ENCODE data around the gene HEATR5B. TPM values are rescaled to one million over a fixed set of nuclear protein-coding genes. Genes with fewer than 3 reads are reported as not detected.
"Not testable (repeated sequence)": the region's sequence is repeated elsewhere in the genome, so short reads cannot be mapped to it uniquely, and the experiment has no call there.

HEATR5B gene
- total RNA-seq, 1 donor, result 29.3 TPM

DNA sequence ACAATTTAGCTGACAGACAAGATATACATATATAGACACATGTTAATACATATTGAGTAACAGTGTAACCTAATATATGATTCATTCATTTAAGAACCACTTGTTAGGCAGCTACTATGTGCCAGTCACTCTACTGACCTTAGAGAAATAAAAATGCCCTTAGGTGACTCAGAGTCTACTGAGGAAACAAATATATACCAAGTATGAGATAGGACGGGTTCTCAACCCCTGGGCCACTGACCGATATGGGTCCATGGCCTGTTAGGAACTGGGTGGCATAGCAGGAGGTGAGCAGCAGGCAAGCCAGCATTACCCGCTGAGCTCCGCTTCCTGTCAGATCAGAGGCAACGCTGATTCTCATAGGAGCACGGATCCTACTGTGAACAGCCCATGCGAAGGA is 132.6 kb downstream of the HEATR5B start:
- Histone ChIP-seq H3K27me3 (ENCODE audit: insufficient read depth, low read length) (no peaks in the 10 kb centered on the region), H2AFZ (ENCODE audit: low read length) (no peak overlapping the region), H3K4me1 (ENCODE audit: insufficient read depth, low read length) (peaks cover 10% of the 10 kb centered on the region), H3K79me2 (ENCODE audit: insufficient read depth, low read length) (peaks cover 81% of the 10 kb centered on the region), H4K20me1 (ENCODE audit: insufficient read depth, low read length) (peaks cover 20% of the 10 kb centered on the region), H3K4me2 (ENCODE audit: insufficient read depth, low read length) (no peak overlapping the region), H3K9me3 (ENCODE audit: low read depth, low read length) (no peaks in the 10 kb centered on the region), H3K27ac (ENCODE audit: low read depth, low read length) (peak overlapping the region; percentile 24), H3K36me3 (ENCODE audit: insufficient read depth, low read length) (no peaks in the 10 kb centered on the region), H3K4me3 (ENCODE audit: insufficient read depth, low read length) (no peak overlapping the region)
- TF ChIP-seq, protein P1, sequence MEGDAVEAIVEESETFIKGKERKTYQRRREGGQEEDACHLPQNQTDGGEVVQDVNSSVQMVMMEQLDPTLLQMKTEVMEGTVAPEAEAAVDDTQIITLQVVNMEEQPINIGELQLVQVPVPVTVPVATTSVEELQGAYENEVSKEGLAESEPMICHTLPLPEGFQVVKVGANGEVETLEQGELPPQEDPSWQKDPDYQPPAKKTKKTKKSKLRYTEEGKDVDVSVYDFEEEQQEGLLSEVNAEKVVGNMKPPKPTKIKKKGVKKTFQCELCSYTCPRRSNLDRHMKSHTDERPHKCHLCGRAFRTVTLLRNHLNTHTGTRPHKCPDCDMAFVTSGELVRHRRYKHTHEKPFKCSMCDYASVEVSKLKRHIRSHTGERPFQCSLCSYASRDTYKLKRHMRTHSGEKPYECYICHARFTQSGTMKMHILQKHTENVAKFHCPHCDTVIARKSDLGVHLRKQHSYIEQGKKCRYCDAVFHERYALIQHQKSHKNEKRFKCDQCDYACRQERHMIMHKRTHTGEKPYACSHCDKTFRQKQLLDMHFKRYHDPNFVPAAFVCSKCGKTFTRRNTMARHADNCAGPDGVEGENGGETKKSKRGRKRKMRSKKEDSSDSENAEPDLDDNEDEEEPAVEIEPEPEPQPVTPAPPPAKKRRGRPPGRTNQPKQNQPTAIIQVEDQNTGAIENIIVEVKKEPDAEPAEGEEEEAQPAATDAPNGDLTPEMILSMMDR (IDR thresholded peaks at IDR 0.05; ENCODE audit: extremely low read depth, low read depth, low read length), result no peak
- peak; percentile 84 for DNase-seq (ENCODE audit: insufficient read length, low spot score, missing footprints)

DNA sequence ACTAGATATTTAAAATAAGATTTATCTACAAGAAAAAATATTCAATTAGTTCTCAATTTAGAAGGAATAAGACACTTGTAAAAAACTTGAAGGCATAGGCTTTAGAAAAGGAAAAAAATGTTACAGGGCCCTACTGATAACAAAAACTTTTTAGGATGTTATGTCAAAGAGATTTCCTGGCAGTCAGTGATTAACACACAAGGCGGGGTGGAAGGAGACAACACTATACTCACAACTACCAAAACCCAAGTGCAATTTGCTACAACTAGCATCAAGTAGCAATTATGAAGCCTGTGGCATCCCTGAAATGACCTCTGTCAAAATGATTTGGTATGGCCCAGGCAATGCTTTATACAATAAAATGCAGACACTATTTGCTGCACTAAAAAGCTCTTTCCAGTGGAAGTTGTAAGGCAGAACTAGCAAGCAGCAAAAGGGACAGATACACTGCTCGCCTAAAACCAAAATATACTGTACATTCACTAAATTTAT is 133.1 kb downstream of the HEATR5B start:
- H3K4me3 ChIP-seq (ENCODE audit: insufficient read depth, low read length), result no peak overlapping the region
- no peaks in the 10 kb centered on the region for H3K27me3 ChIP-seq (ENCODE audit: insufficient read depth, low read length)
- no peak overlapping the region for H2AFZ ChIP-seq (ENCODE audit: low read length)
- DNase-seq (ENCODE audit: insufficient read length, low spot score, missing footprints), result no peak
- no peak overlapping the region for H3K4me2 ChIP-seq (ENCODE audit: insufficient read depth, low read length)
- peaks cover 10% of the 10 kb centered on the region for H3K4me1 ChIP-seq (ENCODE audit: insufficient read depth, low read length)
- H3K79me2 ChIP-seq (ENCODE audit: insufficient read depth, low read length), result peaks cover 79% of the 10 kb centered on the region
- TF ChIP-seq, protein P1 (IDR thresholded peaks at IDR 0.05; ENCODE audit: extremely low read depth, low read depth, low read length), result no peak
- H3K36me3 ChIP-seq (ENCODE audit: insufficient read depth, low read length), result no peaks in the 10 kb centered on the region
- no peak overlapping the region for H3K27ac ChIP-seq (ENCODE audit: low read depth, low read length)
- H3K9me3 ChIP-seq (ENCODE audit: low read depth, low read length), result no peaks in the 10 kb centered on the region
- H4K20me1 ChIP-seq (ENCODE audit: insufficient read depth, low read length), result peaks cover 15% of the 10 kb centered on the region

DNA sequence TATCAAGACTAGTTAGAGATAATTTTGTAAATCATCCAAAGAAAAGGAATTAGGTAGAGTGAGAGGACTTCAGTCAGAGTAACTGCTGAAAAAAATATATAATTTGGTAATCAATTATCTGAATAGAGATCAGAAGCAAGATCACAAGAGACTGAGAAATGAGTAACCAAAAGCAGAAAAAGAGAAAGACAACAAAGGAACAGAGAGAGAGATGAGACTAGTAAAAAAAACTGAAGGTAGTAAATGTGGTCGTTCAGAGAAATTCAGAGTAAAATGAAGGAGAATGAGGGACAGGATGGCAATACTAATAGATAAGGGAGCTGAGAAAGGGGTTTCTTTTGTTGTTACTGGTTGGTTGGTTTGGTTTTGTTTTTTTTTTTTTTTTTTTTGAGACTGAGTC is 134.3 kb downstream of the HEATR5B start:
- no peak for DNase-seq (ENCODE audit: insufficient read length, low spot score, missing footprints)
- Histone ChIP-seq H3K4me1 (ENCODE audit: insufficient read depth, low read length) (peaks cover 10% of the 10 kb centered on the region), H3K27me3 (ENCODE audit: insufficient read depth, low read length) (no peaks in the 10 kb centered on the region), H3K36me3 (ENCODE audit: insufficient read depth, low read length) (no peaks in the 10 kb centered on the region), H3K79me2 (ENCODE audit: insufficient read depth, low read length) (peaks cover 73% of the 10 kb centered on the region), H4K20me1 (ENCODE audit: insufficient read depth, low read length) (peaks cover 13% of the 10 kb centered on the region), H3K9me3 (ENCODE audit: low read depth, low read length) (no peaks in the 10 kb centered on the region), H3K4me3 (ENCODE audit: insufficient read depth, low read length) (no peak overlapping the region), H3K27ac (ENCODE audit: low read depth, low read length) (no peak overlapping the region), H3K4me2 (ENCODE audit: insufficient read depth, low read length) (no peak overlapping the region), H2AFZ (ENCODE audit: low read length) (no peak overlapping the region)
- TF ChIP-seq, protein P1 (IDR thresholded peaks at IDR 0.05; ENCODE audit: extremely low read depth, low read depth, low read length), result no peak

DNA sequence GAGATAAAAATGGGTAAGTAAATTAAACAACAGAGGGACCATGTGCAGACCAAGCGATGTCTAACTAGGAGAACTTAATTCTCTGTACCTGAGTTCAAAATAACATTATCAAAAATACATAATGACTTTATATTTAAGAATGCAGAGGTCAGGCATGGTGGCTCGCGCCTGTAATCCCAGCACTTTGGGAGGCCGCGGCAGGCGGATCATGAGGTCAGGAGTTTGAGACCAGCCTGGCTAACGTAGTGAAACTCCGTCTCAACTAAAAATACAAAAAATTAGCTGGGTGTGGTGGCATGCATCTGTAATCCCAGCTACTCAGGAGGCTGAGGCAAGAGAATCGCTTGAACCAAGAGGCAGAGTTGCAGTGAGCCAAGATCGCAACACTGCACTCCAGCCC is 138.9 kb downstream of the HEATR5B start:
- not testable (repeated sequence) for H3K36me3 ChIP-seq (ENCODE audit: insufficient read depth, low read length); H3K4me2 ChIP-seq (ENCODE audit: insufficient read depth, low read length); H3K27me3 ChIP-seq (ENCODE audit: insufficient read depth, low read length); H4K20me1 ChIP-seq (ENCODE audit: insufficient read depth, low read length); H3K9me3 ChIP-seq (ENCODE audit: low read depth, low read length); H2AFZ ChIP-seq (ENCODE audit: low read length); H3K27ac ChIP-seq (ENCODE audit: low read depth, low read length); H3K4me3 ChIP-seq (ENCODE audit: insufficient read depth, low read length); DNase-seq (ENCODE audit: insufficient read length, low spot score, missing footprints); H3K4me1 ChIP-seq (ENCODE audit: insufficient read depth, low read length)
- peaks cover 56% of the 10 kb centered on the region for H3K79me2 ChIP-seq (ENCODE audit: insufficient read depth, low read length)
